GM23338 (cell line): ENCODE results near the gene OBSCN. TPM values are rescaled to one million over a fixed set of nuclear protein-coding genes. Genes with fewer than 3 reads are reported as not detected.
A peak's percentile ranks its signal among the peaks of the same experiment; 100 is the strongest.

ENCODE experiments used
- ATAC-seq: fragments of 200-7000 bp; cut with Tn5 transposase; 3 replicates; pipeline ENCODE4 v1.9.1; 2020
- DNase-seq: peaks from one replicate; pipeline ENCODE4 v3.0.0-alpha.2; 2015; ENCODE audit warnings: low spot score
- H2AFZ ChIP-seq: fragments of 200-600 bp; sonication (generic); 2 replicates; pipeline ENCODE4 v1.8.0; 2016; ENCODE audit warnings: antibody characterized with exemption, mild to moderate bottlenecking, moderate library complexity
- H3F3A ChIP-seq: fragments of 200-600 bp; sonication (generic); replicated peaks from 2 replicates; pipeline ENCODE4 v1.8.0; 2017; ENCODE audit warnings: antibody characterized with exemption, mixed run types, low read depth
- H3K27ac ChIP-seq: fragments of 200-600 bp; sonication (generic); 2 replicates; pipeline ENCODE4 v1.6.1; 2016; ENCODE audit warnings: low read depth
- H3K27me3 ChIP-seq: fragments of 200-600 bp; sonication (generic); 2 replicates; pipeline ENCODE4 v1.8.0; 2016; ENCODE audit warnings: mild to moderate bottlenecking, mixed run types, moderate library complexity; ENCODE audit not compliant: insufficient read depth
- H3K36me3 ChIP-seq: fragments of 200-600 bp; sonication (generic); 2 replicates; pipeline ENCODE4 v1.8.0; 2016; ENCODE audit warnings: mild to moderate bottlenecking; ENCODE audit not compliant: insufficient read depth
- H3K4me1 ChIP-seq: fragments of 200-600 bp; sonication (generic); 2 replicates; pipeline ENCODE4 v1.8.0; 2016; ENCODE audit warnings: mild to moderate bottlenecking, moderate library complexity; ENCODE audit not compliant: insufficient read depth
- H3K4me2 ChIP-seq: fragments of 200-600 bp; sonication (generic); 2 replicates; pipeline ENCODE4 v1.7.1; 2017; ENCODE audit warnings: mixed run types
- H3K4me3 ChIP-seq: fragments of 200-600 bp; sonication (generic); 2 replicates; pipeline ENCODE4 v1.6.1; 2016; ENCODE audit warnings: mixed run types
- H3K79me2 ChIP-seq: fragments of 200-600 bp; sonication (generic); replicated peaks from 2 replicates; pipeline ENCODE4 v1.8.0; 2017; ENCODE audit warnings: mild to moderate bottlenecking; ENCODE audit not compliant: insufficient read depth
- H3K9me2 ChIP-seq: fragments of 200-600 bp; sonication (generic); 2 replicates; pipeline ENCODE4 v1.8.0; 2017; ENCODE audit not compliant: insufficient read depth
- H4K20me1 ChIP-seq: fragments of 200-600 bp; sonication (generic); replicated peaks from 2 replicates; pipeline ENCODE4 v1.8.0; 2017; ENCODE audit warnings: mild to moderate bottlenecking; ENCODE audit not compliant: insufficient read depth
- H3K27ac Mint-ChIP-seq: 2 replicates; pipeline ENCODE4 v1.8.0; 2020; ENCODE audit warnings: inconsistent platforms, mild to moderate bottlenecking, moderate library complexity, mixed read lengths
- H3K27me3 Mint-ChIP-seq: 3 replicates; pipeline ENCODE4 v1.8.0; 2022; ENCODE audit warnings: low read depth, mild to moderate bottlenecking, moderate library complexity, mixed read lengths, inconsistent platforms; ENCODE audit not compliant: insufficient read depth, poor library complexity
- H3K36me3 Mint-ChIP-seq: 3 replicates; pipeline ENCODE4 v1.8.0; 2021; ENCODE audit warnings: low read depth, mild to moderate bottlenecking, inconsistent platforms, moderate library complexity, mixed read lengths
- H3K4me1 Mint-ChIP-seq: 3 replicates; pipeline ENCODE4 v1.8.0; 2020; ENCODE audit warnings: mild to moderate bottlenecking, inconsistent platforms, mixed read lengths
- H3K4me3 Mint-ChIP-seq: 3 replicates; pipeline ENCODE4 v1.8.0; 2021; ENCODE audit warnings: moderate library complexity, mild to moderate bottlenecking, inconsistent platforms, mixed read lengths
- H3K9me3 Mint-ChIP-seq: 3 replicates; pipeline ENCODE4 v1.8.0; 2020; ENCODE audit warnings: moderate library complexity, mild to moderate bottlenecking, inconsistent platforms, mixed read lengths
- CREB1 ChIP-seq: fragments of 250-450 bp; sonication (Bioruptor Pico); IDR thresholded peaks from 2 replicates; pipeline ENCODE4 v1.5.0; 2020; ENCODE audit warnings: low read depth, mild to moderate bottlenecking, moderate library complexity
- EZH2 ChIP-seq: fragments of 200-600 bp; sonication (generic); IDR thresholded peaks from one replicate; pipeline ENCODE4 v1.8.0; 2017; ENCODE audit warnings: antibody characterized with exemption, mild to moderate bottlenecking, low read depth; ENCODE audit not compliant: unreplicated experiment
- EZH2phosphoT487 ChIP-seq: fragments of 200-600 bp; sonication (generic); IDR thresholded peaks from one replicate; pipeline ENCODE4 v1.8.1; 2018; ENCODE audit warnings: antibody characterized with exemption; ENCODE audit not compliant: unreplicated experiment
- JUNB ChIP-seq: IDR thresholded peaks from one replicate; pipeline ENCODE4 v1.6.1; 2016; ENCODE audit warnings: antibody characterized with exemption; ENCODE audit not compliant: unreplicated experiment
- NANOG ChIP-seq: IDR thresholded peaks from 2 replicates; pipeline ENCODE4 v1.6.1; 2016; ENCODE audit warnings: antibody characterized with exemption, borderline replicate concordance
- POLR2AphosphoS5 ChIP-seq: IDR thresholded peaks from 2 replicates; pipeline ENCODE4 v1.6.1; 2016; ENCODE audit warnings: antibody characterized with exemption, low read depth
- REST ChIP-seq: IDR thresholded peaks from one replicate; pipeline ENCODE4 v1.6.1; 2018; ENCODE audit warnings: antibody characterized with exemption; ENCODE audit not compliant: unreplicated experiment
- STAT1 ChIP-seq: IDR thresholded peaks from one replicate; pipeline ENCODE4 v1.6.1; 2016; ENCODE audit warnings: antibody characterized with exemption; ENCODE audit not compliant: unreplicated experiment
- ZNF114 ChIP-seq: fragments of 250-450 bp; sonication (Bioruptor Pico); IDR thresholded peaks from 2 replicates; pipeline ENCODE4 v1.5.0; 2020; ENCODE audit warnings: mild to moderate bottlenecking, moderate library complexity
- ZNF331 ChIP-seq: fragments of 250-450 bp; sonication (Bioruptor Pico); IDR thresholded peaks from 2 replicates; pipeline ENCODE4 v1.5.0; 2020; ENCODE audit warnings: low read depth, mild to moderate bottlenecking, moderate library complexity
- ZNF462 ChIP-seq: fragments of 250-450 bp; sonication (Bioruptor Pico); IDR thresholded peaks from 2 replicates; pipeline ENCODE4 v1.5.0; 2020; ENCODE audit warnings: mild to moderate bottlenecking, moderate library complexity
- polyA plus RNA-seq: library from polyadenylated mRNA; unstranded; fragments of >200 nt; fragmentation: Nextera tagmentation; extraction: Ambion mirVana; gene quantifications from 2 replicates; pipeline ENCODE4 v1.2.1, GENCODE V29; 2016
- total RNA-seq: library from RNA; depleted of rRNA; stranded (reverse); fragments of >200 nt; shearing (Covaris generic); gene quantifications from 2 replicates; pipeline ENCODE4 v1.2.3, GENCODE V29; 2014
- TF ChIP-seq, protein P1 (sequence below), 2 experiments: fragments of 200-600 bp in 1 of 2; sonication (generic) in 1 of 2; conservative IDR thresholded peaks; 2 replicates each; pipeline versions ENCODE4 v1.5.1 to v1.6.1; 2016 to 2017; ENCODE audit warnings: antibody characterized with exemption in 2 of 2, low read depth in 2 of 2, mild to moderate bottlenecking in 2 of 2, moderate library complexity in 1 of 2
- TF ChIP-seq, protein P2 (sequence below): IDR thresholded peaks from 2 replicates; pipeline ENCODE4 v1.6.1; 2016; ENCODE audit warnings: antibody characterized with exemption

The OBSCN gene
- total and polyA plus RNA-seq, 2 experiments from 2014 or later: 8.4 to 38.5 TPM

GRCh38 chr1:228376651-228377631 is 169.1 kb downstream of the OBSCN start:
- Histone ChIP-seq H3K79me2 (no peaks in the 10 kb centered on the region), H3F3A (no peaks in the 10 kb centered on the region), H2AFZ (no peak overlapping the region), H3K4me3 (no peak overlapping the region), H3K27ac (no peak overlapping the region), H3K9me2 (no peaks in the 10 kb centered on the region), H4K20me1 (no peaks in the 10 kb centered on the region), H3K27me3 (peaks cover 39% of the 10 kb centered on the region), H3K4me1 (peaks cover 6% of the 10 kb centered on the region; the same call in 1 of the 2 replicates), H3K36me3 (no peaks in the 10 kb centered on the region), H3K4me2 (no peak overlapping the region)
- peaks cover 9% of the 10 kb centered on the region; the same call in 1 of the 3 replicates for H3K4me1 Mint-ChIP-seq
- H3K27ac Mint-ChIP-seq: no peak overlapping the region
- peaks cover 3% of the 10 kb centered on the region; the same call in 1 of the 3 replicates for H3K36me3 Mint-ChIP-seq
- no peak for ATAC-seq
- peaks cover 22% of the 10 kb centered on the region for H3K27me3 Mint-ChIP-seq
- DNase-seq: no peak
- H3K4me3 Mint-ChIP-seq: peak overlapping the region; percentile 93; the same call in 2 of the 3 replicates
- no peak for TF ChIP-seq ZNF114
- TF ChIP-seq, protein P1, sequence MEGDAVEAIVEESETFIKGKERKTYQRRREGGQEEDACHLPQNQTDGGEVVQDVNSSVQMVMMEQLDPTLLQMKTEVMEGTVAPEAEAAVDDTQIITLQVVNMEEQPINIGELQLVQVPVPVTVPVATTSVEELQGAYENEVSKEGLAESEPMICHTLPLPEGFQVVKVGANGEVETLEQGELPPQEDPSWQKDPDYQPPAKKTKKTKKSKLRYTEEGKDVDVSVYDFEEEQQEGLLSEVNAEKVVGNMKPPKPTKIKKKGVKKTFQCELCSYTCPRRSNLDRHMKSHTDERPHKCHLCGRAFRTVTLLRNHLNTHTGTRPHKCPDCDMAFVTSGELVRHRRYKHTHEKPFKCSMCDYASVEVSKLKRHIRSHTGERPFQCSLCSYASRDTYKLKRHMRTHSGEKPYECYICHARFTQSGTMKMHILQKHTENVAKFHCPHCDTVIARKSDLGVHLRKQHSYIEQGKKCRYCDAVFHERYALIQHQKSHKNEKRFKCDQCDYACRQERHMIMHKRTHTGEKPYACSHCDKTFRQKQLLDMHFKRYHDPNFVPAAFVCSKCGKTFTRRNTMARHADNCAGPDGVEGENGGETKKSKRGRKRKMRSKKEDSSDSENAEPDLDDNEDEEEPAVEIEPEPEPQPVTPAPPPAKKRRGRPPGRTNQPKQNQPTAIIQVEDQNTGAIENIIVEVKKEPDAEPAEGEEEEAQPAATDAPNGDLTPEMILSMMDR (conservative IDR thresholded peaks at IDR 0.05; ENCODE audit: low read depth in 2 of 2): no peak
- TF ChIP-seq STAT1: no peak
- no peak for TF ChIP-seq REST
- no peak for TF ChIP-seq POLR2AphosphoS5
- TF ChIP-seq ZNF462 (CRISPR knock-in tag): no peak
- TF ChIP-seq JUNB: no peak
- TF ChIP-seq EZH2: no peak
- TF ChIP-seq NANOG: no peak
- TF ChIP-seq EZH2phosphoT487: no peak
- TF ChIP-seq, protein P2, sequence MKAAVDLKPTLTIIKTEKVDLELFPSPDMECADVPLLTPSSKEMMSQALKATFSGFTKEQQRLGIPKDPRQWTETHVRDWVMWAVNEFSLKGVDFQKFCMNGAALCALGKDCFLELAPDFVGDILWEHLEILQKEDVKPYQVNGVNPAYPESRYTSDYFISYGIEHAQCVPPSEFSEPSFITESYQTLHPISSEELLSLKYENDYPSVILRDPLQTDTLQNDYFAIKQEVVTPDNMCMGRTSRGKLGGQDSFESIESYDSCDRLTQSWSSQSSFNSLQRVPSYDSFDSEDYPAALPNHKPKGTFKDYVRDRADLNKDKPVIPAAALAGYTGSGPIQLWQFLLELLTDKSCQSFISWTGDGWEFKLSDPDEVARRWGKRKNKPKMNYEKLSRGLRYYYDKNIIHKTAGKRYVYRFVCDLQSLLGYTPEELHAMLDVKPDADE: no peak
- TF ChIP-seq CREB1 (CRISPR knock-in tag): no peak
- no peak for TF ChIP-seq ZNF331
- H3K9me3 Mint-ChIP-seq: no peaks in the 10 kb centered on the region
